Measurements from ENCODE around the gene FPR3.

DNA sequence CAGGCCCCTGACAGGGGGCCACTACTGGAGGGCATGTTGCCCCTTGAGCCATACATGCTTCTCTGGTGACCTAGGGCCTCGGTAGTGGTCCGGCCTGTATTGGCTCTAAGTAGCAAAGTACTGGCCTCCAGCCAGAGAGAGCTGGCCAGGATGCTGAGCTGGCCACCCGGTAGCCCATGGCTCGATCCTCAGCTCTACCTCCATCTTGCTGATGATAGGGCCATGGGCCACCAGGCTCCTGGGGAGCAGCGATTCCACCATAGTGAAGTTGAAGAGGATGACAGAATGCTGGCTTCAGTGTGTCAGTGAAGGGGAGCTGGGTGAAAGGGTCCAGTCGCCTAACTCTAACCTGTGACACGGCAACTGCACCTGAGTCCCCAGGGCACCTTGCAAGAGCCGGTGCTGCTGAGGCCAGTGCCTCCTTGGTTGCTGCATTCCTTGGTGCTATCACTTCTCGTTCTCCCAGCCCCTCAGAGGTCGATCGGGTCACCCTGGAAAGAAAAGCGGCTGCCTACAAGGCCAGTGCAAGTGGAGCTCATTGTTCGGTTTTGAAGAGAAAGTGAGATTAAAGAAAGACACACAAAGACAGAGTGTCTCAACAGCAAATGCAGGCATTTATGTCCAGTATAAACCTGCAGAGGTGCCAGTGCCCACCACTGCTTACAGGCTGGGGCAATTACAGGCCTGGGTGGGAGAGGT, 5.0 kb downstream of the FPR3 start:
- TF ChIP-seq POLR2AphosphoS5 (IDR thresholded peaks at IDR 0.05; ENCODE audit: low read depth, low read length) (no peak), POLR2A (IDR thresholded peaks at IDR 0.05; ENCODE audit: low read depth, low read length) (no peak), SPI1 (IDR thresholded peaks at IDR 0.05; ENCODE audit: low read depth, low read length) (no peak), POU2F2 (IDR thresholded peaks at IDR 0.05; ENCODE audit: low read depth, low read length) (no peak), TAF1 (IDR thresholded peaks at IDR 0.05; ENCODE audit: low read depth, low read length) (no peak), PAX5 (IDR thresholded peaks at IDR 0.05; ENCODE audit: insufficient read depth, low read length, severe bottlenecking) (no peak)

All from GM12891 (cell line).